ENCODE results near the gene ARHGEF1. TPM values are rescaled to one million over a fixed set of nuclear protein-coding genes. Genes with fewer than 3 reads are reported as not detected.
"Not testable (repeated sequence)": the region's sequence is repeated elsewhere in the genome, so short reads cannot be mapped to it uniquely, and the experiment has no call there.

Gene ARHGEF1
- total RNA-seq, 2 experiments from 2014 or later: 515 to 537 TPM

GRCh38 chr19:41907994-41908615 is 25.1 kb downstream of the ARHGEF1 start:
- no peak for ATAC-seq
- peaks cover 22% of the 10 kb centered on the region for H3K4me1 Mint-ChIP-seq (ENCODE audit: low read depth)
- no peak overlapping the region for H3K4me3 Mint-ChIP-seq
- POLR2A ChIA-PET: interaction anchor here (0.7 to 1.2 kb wide), 5 partner anchors 9 to 37 kb away, joined by 3 read pairs; no protein-coding TSS in a partner anchor
- no peaks in the 10 kb centered on the region for H3K9me3 Mint-ChIP-seq (ENCODE audit: insufficient read depth)
- no peak overlapping the region for H3K27ac Mint-ChIP-seq
- DNase-seq: no peak
- CTCF ChIA-PET: no interaction called here
- peaks cover 45% of the 10 kb centered on the region for H3K36me3 Mint-ChIP-seq (ENCODE audit: low read depth)
- peaks cover 11% of the 10 kb centered on the region for H3K27me3 Mint-ChIP-seq (ENCODE audit: low read depth)

DNA sequence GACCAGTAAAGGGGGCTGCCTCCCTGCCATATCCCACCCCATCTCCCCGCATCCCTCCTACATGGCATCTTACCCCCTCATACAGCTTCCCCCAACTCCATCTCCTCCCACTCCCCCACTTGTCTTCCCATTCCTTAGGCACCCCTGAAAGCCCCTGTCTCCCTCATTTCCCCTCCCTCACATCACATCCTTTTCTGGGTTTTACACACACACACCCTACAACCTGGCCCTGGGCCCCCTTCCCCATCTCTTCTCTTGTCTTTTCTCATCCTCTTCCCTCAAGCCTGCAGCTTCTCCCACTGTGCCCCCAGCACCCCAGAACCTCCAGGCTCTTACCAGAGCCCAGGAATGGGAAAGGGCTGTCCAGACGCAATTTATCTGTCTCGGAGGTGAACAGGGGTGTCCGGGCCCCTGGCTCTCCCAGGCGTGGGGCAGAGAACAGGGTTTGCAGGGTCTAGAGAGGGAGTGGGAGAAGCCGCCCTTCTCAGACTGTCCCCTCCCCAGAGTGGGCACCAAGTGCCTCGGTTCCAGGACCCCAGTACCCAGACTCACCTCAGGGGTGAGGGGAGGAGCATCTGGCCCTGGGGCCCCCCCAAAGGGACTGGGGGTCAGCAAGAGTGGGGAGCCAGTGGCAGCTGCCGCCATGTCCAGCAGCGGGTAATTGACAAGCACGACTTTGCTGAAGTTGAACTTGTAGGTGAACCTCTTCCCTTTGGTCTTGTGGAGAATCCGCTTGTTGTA is 25.9 kb downstream of the ARHGEF1 start:
- ChIA-PET POLR2A (interaction anchor here (0.5 to 1.3 kb wide), 8 partner anchors 8 to 55 kb away, joined by 3 to 8 read pairs (median 3); no protein-coding TSS in a partner anchor), CTCF (interaction anchor here (1.2 kb wide), 1 partner anchor 43 kb away, joined by 4 read pairs; no protein-coding TSS in a partner anchor)
- H3K27ac Mint-ChIP-seq: no peak overlapping the region
- peaks cover 17% of the 10 kb centered on the region for H3K27me3 Mint-ChIP-seq (ENCODE audit: low read depth)
- no peak overlapping the region for H3K4me3 Mint-ChIP-seq
- H3K36me3 Mint-ChIP-seq (ENCODE audit: low read depth): peaks cover 39% of the 10 kb centered on the region
- peaks cover 22% of the 10 kb centered on the region for H3K4me1 Mint-ChIP-seq (ENCODE audit: low read depth)
- ATAC-seq (no peak), DNase-seq (no peak)
- H3K9me3 Mint-ChIP-seq (ENCODE audit: insufficient read depth): no peaks in the 10 kb centered on the region

- ATAC-seq (no peak), DNase-seq (no peak)
- Mint-ChIP-seq H3K36me3 (ENCODE audit: low read depth) (peaks cover 32% of the 10 kb centered on the region), H3K27ac (no peak overlapping the region), H3K4me1 (ENCODE audit: low read depth) (peaks cover 18% of the 10 kb centered on the region), H3K9me3 (ENCODE audit: insufficient read depth) (no peaks in the 10 kb centered on the region), H3K4me3 (no peak overlapping the region), H3K27me3 (ENCODE audit: low read depth) (peaks cover 22% of the 10 kb centered on the region)
- CTCF ChIA-PET: interaction anchor here (1.2 to 3.1 kb wide), 3 partner anchors 22 to 42 kb away, joined by 4 to 13 read pairs (median 9); no protein-coding TSS in a partner anchor
- POLR2A ChIA-PET: interaction anchor here (0.5 to 1.3 kb wide), 5 partner anchors 11 to 127 kb away, joined by 3 to 8 read pairs (median 3); no protein-coding TSS in a partner anchor
Observed at GRCh38 chr19:41909706-41910105, 26.7 kb downstream of the ARHGEF1 start.

DNA sequence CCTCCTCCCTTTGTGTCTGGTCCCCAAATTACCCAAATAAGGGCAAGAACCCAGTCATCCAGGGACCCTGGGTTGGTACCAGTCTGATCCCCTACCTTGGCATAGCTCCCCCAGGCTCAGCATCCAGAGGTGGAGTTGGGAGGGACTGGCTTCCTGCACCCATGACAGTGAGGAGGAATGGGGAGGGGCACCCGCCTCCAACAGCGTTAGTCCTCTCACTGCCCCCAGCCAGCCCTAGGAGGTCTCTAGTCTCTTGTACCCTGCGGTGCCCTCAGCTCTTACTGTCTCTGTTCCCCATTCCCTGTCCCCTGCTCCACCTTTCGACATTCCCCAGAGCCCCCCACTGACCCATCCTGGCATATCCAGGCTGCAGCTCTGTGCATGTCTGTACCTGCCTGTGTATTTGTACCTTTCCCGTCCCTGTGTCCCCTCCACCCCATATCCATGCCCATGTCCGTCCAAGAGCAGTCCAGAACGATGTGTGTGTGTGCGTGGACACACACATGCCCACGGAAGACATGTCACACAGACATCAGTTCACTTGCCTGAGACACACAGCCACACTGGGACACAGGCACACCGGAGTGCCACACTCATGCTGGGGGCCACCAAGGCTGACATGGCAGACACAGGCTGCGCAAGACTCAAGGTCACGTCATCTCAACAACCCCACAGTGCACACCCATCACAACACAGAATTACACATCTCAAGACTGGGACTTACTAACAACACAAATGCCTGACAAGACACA is 27.4 kb downstream of the ARHGEF1 start:
- H3K27me3 Mint-ChIP-seq (ENCODE audit: low read depth): peaks cover 24% of the 10 kb centered on the region
- ATAC-seq (peak; percentile 3), DNase-seq (no peak)
- CTCF ChIA-PET: interaction anchor here (1.2 to 3.1 kb wide), 3 partner anchors 22 to 42 kb away, joined by 4 to 13 read pairs (median 9); no protein-coding TSS in a partner anchor
- no peak overlapping the region for H3K4me3 Mint-ChIP-seq
- peaks cover 25% of the 10 kb centered on the region for H3K36me3 Mint-ChIP-seq (ENCODE audit: low read depth)
- no peak overlapping the region for H3K27ac Mint-ChIP-seq
- H3K9me3 Mint-ChIP-seq (ENCODE audit: insufficient read depth): no peaks in the 10 kb centered on the region
- H3K4me1 Mint-ChIP-seq (ENCODE audit: low read depth): peaks cover 15% of the 10 kb centered on the region
- POLR2A ChIA-PET: interaction anchor here (0.7 to 1.6 kb wide), 4 partner anchors 12 to 127 kb away, joined by 3 to 12 read pairs (median 6); no protein-coding TSS in a partner anchor

DNA sequence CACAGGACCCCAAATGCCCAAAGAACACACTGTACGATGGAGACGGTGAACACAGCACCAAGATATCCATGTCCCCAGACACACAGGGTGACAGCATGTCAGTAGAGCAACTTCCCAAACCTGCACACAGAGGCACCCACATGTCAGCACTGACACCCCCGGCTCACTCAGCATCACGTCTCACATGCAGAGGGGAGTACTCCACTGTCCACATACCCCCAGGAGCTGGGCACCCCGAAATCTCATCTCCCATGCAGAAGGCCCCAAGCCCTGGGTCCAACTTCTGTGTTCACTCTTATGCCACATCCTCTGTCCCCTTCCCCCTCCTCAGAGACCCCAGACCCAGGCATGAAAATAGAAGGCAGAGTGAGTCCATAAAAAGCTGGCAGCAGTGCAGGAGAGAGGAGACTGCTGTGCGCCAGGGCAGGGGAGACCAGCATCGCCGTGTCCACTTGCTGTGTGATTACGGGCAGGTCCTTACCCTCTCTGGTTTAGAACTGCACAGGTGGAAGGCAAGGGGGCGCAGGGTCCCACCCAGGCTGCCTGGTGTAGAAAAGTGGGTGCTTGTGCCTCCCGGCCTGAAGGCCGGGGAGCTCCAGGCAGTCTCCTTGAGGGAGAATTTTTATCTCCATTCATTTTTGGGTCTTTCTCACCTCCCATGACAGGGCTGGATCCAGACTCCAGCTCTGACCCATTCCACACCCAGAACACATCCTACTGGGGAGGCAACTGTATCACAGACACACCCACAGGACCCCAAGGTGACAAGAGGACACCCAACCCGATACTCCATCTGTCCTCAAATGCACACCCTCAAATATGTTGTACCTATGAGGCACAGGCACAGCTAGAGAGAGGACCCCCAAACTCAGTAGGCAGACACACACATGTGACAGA is 28.3 kb downstream of the ARHGEF1 start:
- Mint-ChIP-seq H3K4me3 (no peak overlapping the region), H3K4me1 (ENCODE audit: low read depth) (peaks cover 9% of the 10 kb centered on the region), H3K27ac (peak overlapping the region; percentile 26), H3K27me3 (ENCODE audit: low read depth) (peaks cover 24% of the 10 kb centered on the region), H3K36me3 (ENCODE audit: low read depth) (peaks cover 17% of the 10 kb centered on the region), H3K9me3 (ENCODE audit: insufficient read depth) (no peaks in the 10 kb centered on the region)
- DNase-seq (peak; percentile 39), ATAC-seq (peak; percentile 27)
- ChIA-PET POLR2A (interaction anchor here (1.0 to 2.3 kb wide), 8 partner anchors 9 to 51 kb away, joined by 3 to 15 read pairs (median 6); partner anchors contain the start of genes ERFL, RABAC1 and RPS19), CTCF (interaction anchor here (0.8 to 3.1 kb wide), 4 partner anchors 16 to 51 kb away, joined by 3 to 13 read pairs (median 6); partner anchors contain the start of gene RPS19)

DNA sequence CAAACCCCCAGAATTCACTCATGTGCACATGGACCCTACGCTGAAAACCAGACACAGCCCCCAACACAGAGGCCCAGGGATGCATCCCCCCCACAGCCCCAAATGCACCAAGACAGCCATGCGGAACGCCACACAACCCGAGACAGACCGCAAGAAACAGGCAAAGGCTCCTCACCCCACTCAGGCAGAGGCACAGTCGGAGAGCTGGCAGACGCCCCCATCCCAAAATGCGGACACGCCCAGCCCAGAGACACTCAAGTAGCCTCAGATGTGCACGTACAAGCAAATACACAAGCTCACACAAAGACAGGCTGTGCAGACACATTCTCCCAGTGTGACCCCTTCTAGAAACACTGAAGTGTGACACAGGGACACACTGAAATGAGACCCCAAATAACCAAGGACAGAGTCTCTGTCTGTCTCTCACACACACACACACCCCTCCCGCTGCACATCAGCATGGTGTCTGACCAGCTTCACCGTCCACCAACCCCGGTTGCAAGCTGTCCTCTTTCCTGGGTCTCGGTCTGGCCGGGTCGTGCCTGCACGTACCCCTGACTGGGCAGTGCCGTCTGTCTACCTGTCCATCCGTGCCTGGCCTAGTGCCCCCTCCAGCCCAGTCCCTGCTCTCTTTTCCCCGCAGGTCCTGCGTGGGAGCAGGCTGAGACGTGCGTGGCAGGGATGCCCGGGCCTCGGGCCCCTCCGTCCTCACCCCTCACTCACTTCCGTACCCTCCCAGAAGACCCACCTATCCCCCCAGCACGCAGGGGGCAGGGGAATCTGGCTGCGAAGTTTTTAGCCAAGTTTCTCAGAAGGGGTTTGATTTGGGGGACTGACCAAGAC is 29.1 kb downstream of the ARHGEF1 start:
- CTCF ChIA-PET: interaction anchor here (0.8 to 3.1 kb wide), 4 partner anchors 17 to 52 kb away, joined by 3 to 13 read pairs (median 6); partner anchors contain the start of gene RPS19
- DNase-seq: no peak
- peaks cover 13% of the 10 kb centered on the region for H3K36me3 Mint-ChIP-seq (ENCODE audit: low read depth)
- ATAC-seq: no peak
- peaks cover 6% of the 10 kb centered on the region for H3K4me1 Mint-ChIP-seq (ENCODE audit: low read depth)
- no peak overlapping the region for H3K4me3 Mint-ChIP-seq
- H3K9me3 Mint-ChIP-seq (ENCODE audit: insufficient read depth): no peaks in the 10 kb centered on the region
- POLR2A ChIA-PET: interaction anchor here (1.0 to 2.3 kb wide), 8 partner anchors 10 to 51 kb away, joined by 3 to 15 read pairs (median 6); partner anchors contain the start of genes ERFL, RABAC1 and RPS19
- H3K27me3 Mint-ChIP-seq (ENCODE audit: low read depth): peaks cover 24% of the 10 kb centered on the region
- H3K27ac Mint-ChIP-seq: peak overlapping the region; percentile 56

DNA sequence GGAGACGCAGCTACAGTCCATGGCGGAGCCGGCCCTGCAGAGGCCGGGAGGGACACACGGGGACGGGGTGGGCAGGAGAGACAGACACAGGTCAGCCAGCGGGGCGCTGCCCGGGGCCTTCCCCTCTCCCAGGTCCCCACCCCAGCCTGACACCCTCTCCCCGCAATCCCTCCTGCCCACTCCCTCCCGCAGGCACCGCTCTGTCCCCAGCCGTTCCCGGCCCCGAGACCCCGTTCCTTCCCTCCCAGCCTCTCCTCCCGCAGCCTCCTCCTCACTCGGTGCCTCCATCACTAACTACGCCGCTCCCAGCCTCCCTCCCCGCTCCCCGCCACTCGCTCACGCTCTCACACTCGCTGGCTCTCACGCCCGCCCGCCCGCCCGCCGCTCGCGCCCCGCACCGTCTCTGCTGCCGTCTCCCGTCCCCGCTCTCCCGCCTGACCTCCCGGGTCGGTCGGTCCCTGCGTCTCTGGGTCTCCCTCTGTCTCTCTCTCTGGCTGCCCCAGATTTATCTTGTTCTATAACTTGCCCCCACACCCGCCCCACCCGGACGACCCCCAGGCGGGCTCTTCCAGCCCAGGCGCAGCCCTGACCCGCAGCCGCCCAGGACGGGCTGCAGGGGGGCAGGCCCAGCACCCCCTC is 30.0 kb downstream of the ARHGEF1 start:
- ATAC-seq (peak; percentile 28), DNase-seq (peak; percentile 44)
- ChIA-PET POLR2A (interaction anchor here (1.9 to 2.3 kb wide), 3 partner anchors 11 to 40 kb away, joined by 5 to 15 read pairs (median 8); partner anchors contain the start of gene ERFL), CTCF (interaction anchor here (1.7 to 3.1 kb wide), 2 partner anchors 40 to 53 kb away, joined by 3 to 13 read pairs; partner anchors contain the start of gene RPS19)
- H3K27me3 Mint-ChIP-seq (ENCODE audit: low read depth): peaks cover 24% of the 10 kb centered on the region
- peaks cover 6% of the 10 kb centered on the region for H3K4me1 Mint-ChIP-seq (ENCODE audit: low read depth)
- no peak overlapping the region for H3K4me3 Mint-ChIP-seq
- H3K36me3 Mint-ChIP-seq (ENCODE audit: low read depth): peaks cover 10% of the 10 kb centered on the region
- H3K27ac Mint-ChIP-seq: no peak overlapping the region
- no peaks in the 10 kb centered on the region for H3K9me3 Mint-ChIP-seq (ENCODE audit: insufficient read depth)

- POLR2A ChIA-PET: no interaction called here
- CTCF ChIA-PET: no interaction called here
- Mint-ChIP-seq H3K4me3 (no peak overlapping the region), H3K4me1 (ENCODE audit: low read depth) (peaks cover 6% of the 10 kb centered on the region), H3K36me3 (ENCODE audit: low read depth) (peaks cover 9% of the 10 kb centered on the region), H3K9me3 (ENCODE audit: insufficient read depth) (no peaks in the 10 kb centered on the region), H3K27ac (no peak overlapping the region), H3K27me3 (ENCODE audit: low read depth) (peaks cover 24% of the 10 kb centered on the region)
- no peak for DNase-seq
- ATAC-seq: peak; percentile 11
Observed at GRCh38 chr19:41913538-41914423, 30.8 kb downstream of the ARHGEF1 start.

DNA sequence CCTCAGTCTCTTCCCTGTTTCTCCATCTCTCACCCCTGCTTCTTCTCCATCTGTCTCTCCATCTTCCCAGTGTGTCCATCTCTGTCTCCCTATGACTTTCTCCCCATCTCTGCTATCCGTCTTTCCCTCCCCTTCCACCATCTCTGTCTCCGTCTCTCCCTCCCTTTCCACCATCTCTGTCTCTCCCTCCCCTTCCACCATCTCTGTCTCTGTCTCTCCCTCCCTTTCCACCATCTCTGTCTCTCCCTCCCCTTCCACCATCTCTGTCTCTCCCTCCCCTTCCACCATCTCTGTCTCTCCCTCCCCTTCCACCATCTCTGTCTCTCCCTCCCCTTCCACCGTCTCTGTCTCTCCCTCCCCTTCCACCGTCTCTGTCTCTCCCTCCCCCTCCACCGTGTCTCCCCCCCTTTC is 31.4 kb downstream of the ARHGEF1 start:
- POLR2A ChIA-PET; H3K4me1 Mint-ChIP-seq (ENCODE audit: low read depth); H3K4me3 Mint-ChIP-seq; CTCF ChIA-PET; H3K36me3 Mint-ChIP-seq (ENCODE audit: low read depth); H3K27ac Mint-ChIP-seq; ATAC-seq; DNase-seq; H3K9me3 Mint-ChIP-seq (ENCODE audit: insufficient read depth): not testable (repeated sequence)
- peaks cover 24% of the 10 kb centered on the region for H3K27me3 Mint-ChIP-seq (ENCODE audit: low read depth)
